H1 (cell line): ENCODE results near the gene CCL22. TPM values are rescaled to one million over a fixed set of nuclear protein-coding genes. Genes with fewer than 3 reads are reported as not detected.

Source experiments
- CTCF ChIA-PET: fragments of 300-600 bp; sonication (Branson Sonifier 250); formaldehyde crosslinking; loops from one replicate; lab custom pipeline; 2021; ENCODE audit not compliant: partially characterized antibody; lab: Charles Lee
- POLR2A ChIA-PET: fragments of 300-600 bp; sonication (Branson Sonifier 250); formaldehyde crosslinking; loops from one replicate; lab custom pipeline; 2021; ENCODE audit warnings: inconsistent platforms; ENCODE audit not compliant: partially characterized antibody; lab: Charles Lee
- DNase-seq, 2 experiments: peaks; one replicate each; pipeline versions ENCODE4 v3.0.0 to v3.0.0-alpha.2; 2010 to 2022; ENCODE audit warnings: low spot score in 2 of 2, low read depth in 1 of 2, mixed read lengths in 1 of 2
- FAIRE-seq: peaks from 2 replicates; lab custom pipeline; 2011; peaks lifted over from hg19 to GRCh38; lab: Jason Lieb, UNC
- H2AFZ ChIP-seq: 2 replicates; pipeline ENCODE4 v1.8.1; 2012; ENCODE audit warnings: low read length, inconsistent platforms
- H2AK5ac ChIP-seq: 2 replicates; pipeline ENCODE4 v1.6.1; 2013; ENCODE audit warnings: low read depth, low read length
- H2BK120ac ChIP-seq: replicated peaks from 2 replicates; pipeline ENCODE3; 2013; ENCODE audit warnings: low read depth, low read length, inconsistent platforms
- H2BK12ac ChIP-seq: 2 replicates; pipeline ENCODE4 v1.6.1; 2013; ENCODE audit warnings: low read depth, low read length
- H2BK15ac ChIP-seq: 2 replicates; pipeline ENCODE4 v1.6.1; 2013; ENCODE audit warnings: low read length
- H2BK20ac ChIP-seq: 2 replicates; pipeline ENCODE4 v1.6.1; 2013; ENCODE audit warnings: low read length
- H2BK5ac ChIP-seq: 2 replicates; pipeline ENCODE4 v1.6.1; 2013; ENCODE audit warnings: low read depth, low read length
- H3K14ac ChIP-seq: 2 replicates; pipeline ENCODE4 v1.6.1; 2013; ENCODE audit warnings: inconsistent platforms; ENCODE audit not compliant: insufficient read length
- H3K18ac ChIP-seq: 2 replicates; pipeline ENCODE4 v1.6.1; 2013; ENCODE audit warnings: low read length; ENCODE audit errors: extremely low read depth
- H3K23ac ChIP-seq: 2 replicates; pipeline ENCODE4 v1.6.1; 2013; ENCODE audit warnings: inconsistent platforms; ENCODE audit not compliant: insufficient read length
- H3K23me2 ChIP-seq: 2 replicates; pipeline ENCODE4 v1.6.1; 2013; ENCODE audit warnings: low read depth, low read length
- H3K27ac ChIP-seq: 2 replicates; pipeline ENCODE4 v1.6.1; 2011; ENCODE audit warnings: low read depth, low read length, inconsistent platforms
- H3K27me3 ChIP-seq, 4 experiments: replicated peaks in 1 of 4; 1 replicate in 1 of 4; 2 replicates in 3 of 4; pipeline versions ENCODE4 v1.6.1 to v1.8.1; 2011 to 2013; ENCODE audit warnings: low read length in 3 of 4, mild to moderate bottlenecking in 3 of 4, inconsistent platforms in 2 of 4, mixed read lengths in 2 of 4, moderate library complexity in 1 of 4; ENCODE audit not compliant: control insufficient read depth in 3 of 4, insufficient read depth in 3 of 4; ENCODE audit errors: extremely low read depth in 1 of 4
- H3K36me3 ChIP-seq, 4 experiments: 2 replicates each; pipeline versions ENCODE4 v1.6.1 to v1.8.1; 2011 to 2013; ENCODE audit warnings: mild to moderate bottlenecking in 4 of 4, low read length in 3 of 4, moderate library complexity in 2 of 4, control low read depth in 1 of 4, inconsistent platforms in 1 of 4; ENCODE audit not compliant: insufficient read depth in 4 of 4, control insufficient read depth in 2 of 4
- H3K4ac ChIP-seq: replicated peaks from 2 replicates; pipeline ENCODE3; 2013; ENCODE audit warnings: low read length, low read depth, mixed read lengths, inconsistent platforms; ENCODE audit not compliant: insufficient read length
- H3K4me1 ChIP-seq, 4 experiments: replicated peaks in 1 of 4; 1 replicate in 1 of 4; 2 replicates in 3 of 4; pipeline versions ENCODE4 v1.6.1 to v1.8.1; 2011 to 2013; ENCODE audit warnings: low read length in 3 of 4, inconsistent platforms in 2 of 4, mixed read lengths in 1 of 4; ENCODE audit not compliant: insufficient read depth in 4 of 4, control insufficient read depth in 3 of 4
- H3K4me2 ChIP-seq, 2 experiments: 2 replicates each; pipeline versions ENCODE4 v1.6.1 to v1.8.1; 2011 to 2013; ENCODE audit warnings: low read depth in 2 of 2, low read length in 2 of 2, control low read depth in 1 of 2, inconsistent platforms in 1 of 2, mild to moderate bottlenecking in 1 of 2; ENCODE audit not compliant: insufficient read depth in 1 of 2
- H3K4me3 ChIP-seq, 4 experiments: fragments of 200-600, 300-600 bp in 1 of 4; sonication (generic), shearing (Covaris generic), sonication (Bioruptor Twin) in 1 of 4; 2 replicates each; pipeline versions ENCODE4 v1.5.1 to v1.8.1; 2011 to 2016; ENCODE audit warnings: low read length in 4 of 4, low read depth in 3 of 4, control low read depth in 2 of 4, inconsistent platforms in 2 of 4, mild to moderate bottlenecking in 2 of 4, mixed read lengths in 1 of 4, moderate library complexity in 1 of 4; ENCODE audit not compliant: insufficient read depth in 2 of 4; ENCODE audit errors: extremely low read depth in 1 of 4
- H3K56ac ChIP-seq: replicated peaks from 2 replicates; pipeline ENCODE3; 2013; ENCODE audit warnings: low read depth, mild to moderate bottlenecking, mixed read lengths, low read length, inconsistent platforms; ENCODE audit not compliant: insufficient read length
- H3K79me1 ChIP-seq: 2 replicates; pipeline ENCODE4 v1.6.1; 2013; ENCODE audit warnings: low read depth, low read length, control low read depth
- H3K79me2 ChIP-seq, 2 experiments: 2 replicates each; pipeline versions ENCODE4 v1.6.1 to v1.8.1; 2012 to 2013; ENCODE audit warnings: low read length in 2 of 2, mild to moderate bottlenecking in 2 of 2, inconsistent platforms in 1 of 2; ENCODE audit not compliant: insufficient read depth in 2 of 2, control insufficient read depth in 1 of 2
- H3K9ac ChIP-seq, 4 experiments: replicated peaks in 1 of 4; 1 replicate in 1 of 4; 2 replicates in 3 of 4; pipeline versions ENCODE4 v1.6.1 to v1.8.1; 2011 to 2013; ENCODE audit warnings: low read depth in 3 of 4, low read length in 3 of 4, control low read depth in 2 of 4, mild to moderate bottlenecking in 2 of 4, moderate library complexity in 2 of 4, inconsistent platforms in 1 of 4; ENCODE audit errors: extremely low read depth in 1 of 4
- H3K9me3 ChIP-seq, 2 experiments: 2 replicates each; pipeline versions ENCODE4 v1.6.1 to v1.8.1; 2012 to 2013; ENCODE audit warnings: mild to moderate bottlenecking in 2 of 2, moderate library complexity in 2 of 2, control low read depth in 1 of 2, inconsistent platforms in 1 of 2, low read depth in 1 of 2, low read length in 1 of 2, mixed read lengths in 1 of 2; ENCODE audit not compliant: insufficient read depth in 2 of 2
- H4K20me1 ChIP-seq, 2 experiments: replicated peaks in 1 of 2; 2 replicates each; pipeline versions ENCODE3 to v1.8.1; 2011 to 2013; ENCODE audit warnings: inconsistent platforms in 2 of 2, low read length in 2 of 2, mild to moderate bottlenecking in 1 of 2; ENCODE audit not compliant: insufficient read depth in 2 of 2, control insufficient read depth in 1 of 2
- H4K5ac ChIP-seq: 2 replicates; pipeline ENCODE4 v1.6.1; 2013; ENCODE audit warnings: low read length, low read depth, mixed read lengths, inconsistent platforms; ENCODE audit not compliant: insufficient read length
- H4K8ac ChIP-seq: 2 replicates; pipeline ENCODE4 v1.8.0; 2013; ENCODE audit warnings: mild to moderate bottlenecking, moderate library complexity, low read length, inconsistent platforms; ENCODE audit not compliant: insufficient read depth; ENCODE audit errors: extremely low read depth
- H4K91ac ChIP-seq: replicated peaks from 2 replicates; pipeline ENCODE3; 2013; ENCODE audit warnings: low read length, mixed read lengths, inconsistent platforms; ENCODE audit not compliant: insufficient read length
- ASH2L ChIP-seq: fragments of 200-600, 300-600 bp; sonication (generic); IDR thresholded peaks from one replicate; pipeline ENCODE4 v1.7.1; 2017; ENCODE audit warnings: low read length
- ATF3 ChIP-seq: IDR thresholded peaks from 2 replicates; pipeline ENCODE4 v1.6.1; 2011; ENCODE audit warnings: low read depth, mild to moderate bottlenecking, low read length; ENCODE audit not compliant: insufficient read depth
- CEBPB ChIP-seq: IDR thresholded peaks from 2 replicates; pipeline ENCODE4 v1.6.1; 2012; ENCODE audit warnings: low read depth, low read length
- CTBP2 ChIP-seq: IDR thresholded peaks from 2 replicates; pipeline ENCODE4 v1.7.0; 2011; ENCODE audit warnings: borderline replicate concordance, mild to moderate bottlenecking, moderate library complexity, mixed read lengths, low read length; ENCODE audit not compliant: insufficient read depth, insufficient read length
- POLR2A ChIP-seq, 2 experiments: IDR thresholded peaks; 1 replicate in 1 of 2; 2 replicates in 1 of 2; pipeline ENCODE4 v1.6.1; 2011; ENCODE audit warnings: low read depth in 2 of 2, low read length in 2 of 2, mild to moderate bottlenecking in 2 of 2; ENCODE audit errors: control extremely low read depth in 1 of 2
- POLR2AphosphoS5 ChIP-seq: IDR thresholded peaks from 2 replicates; pipeline ENCODE4 v1.6.1; 2011; ENCODE audit warnings: low read depth, low read length
- RBBP5 ChIP-seq: IDR thresholded peaks from 2 replicates; pipeline ENCODE4 v1.7.1; 2012; ENCODE audit warnings: low read depth, mild to moderate bottlenecking, inconsistent platforms, low read length, moderate library complexity, borderline replicate concordance
- TAF1 ChIP-seq: IDR thresholded peaks from 2 replicates; pipeline ENCODE4 v1.6.1; 2011; ENCODE audit warnings: mild to moderate bottlenecking, low read depth, low read length
- WGBS, 2 experiments: shearing (Covaris generic) in 1 of 2; methylation state at CpG; one replicate each; pipeline versions ENCODE4 v1.1.6 to v1.1.7; 2013 to 2015; ENCODE audit warnings: low lambda C conversion rate in 2 of 2, mixed read lengths in 2 of 2, inconsistent platforms in 1 of 2, low coverage in 1 of 2, missing lambda C conversion rate in 1 of 2; ENCODE audit not compliant: insufficient replicate concordance in 2 of 2, insufficient coverage in 1 of 2, insufficient read length in 1 of 2; ENCODE audit errors: extremely low coverage in 1 of 2, missing lambda C conversion rate in 1 of 2; 5-methylcytosine and 5-hydroxymethylcytosine counted together
- polyA plus RNA-seq, 7 experiments: library from polyadenylated mRNA; depleted of rRNA in 3 of 7; stranded (reverse) in 5 of 7; unstranded in 2 of 7; fragments of >200 nt in 5 of 7; fragments of 200-250 nt in 2 of 7; gene quantifications; 1 replicate in 5 of 7; 2 replicates in 1 of 7; 4 replicates in 1 of 7; pipeline versions ENCODE4 v1.2.1 to v1.2.3, GENCODE V29; 2011 to 2013; ENCODE audit warnings: missing spikeins in 2 of 7, mixed read lengths in 2 of 7
- total RNA-seq: library from RNA; stranded (reverse); fragmentation: NEBNext Ultra II Directional; extraction: Animal tissue kit (Norgen Biotek cat#: 25700); gene quantifications from 2 replicates; pipeline ENCODE4 v1.2.1, GENCODE V29; 2021

CCL22 gene
- total and polyA plus RNA-seq, 2 of the 8 experiments (the other 6 are each of a cell fraction or from before 2014, with no cell fraction given) = not detected

- Histone ChIP-seq H3K4me2 (no peak overlapping the region), H3K9ac (no peak overlapping the region), H2BK120ac (no peak overlapping the region), H3K9me3 (no peaks in the 10 kb centered on the region), H2BK20ac (no peak overlapping the region), H3K23ac (no peak overlapping the region), H3K79me2 (no peaks in the 10 kb centered on the region), H3K23me2 (peaks cover 6% of the 10 kb centered on the region), H3K4me3 (no peak overlapping the region), H3K56ac (no peak overlapping the region), H3K27ac (no peak overlapping the region), H4K91ac (no peak overlapping the region), H3K14ac (no peak overlapping the region), H2BK15ac (no peak overlapping the region), H4K5ac (no peak overlapping the region), H3K27me3 (no peaks in the 10 kb centered on the region; a peak in 1 of 7 replicates), H3K4me1 (peaks cover 0 to 2% (median 1%) of the 10 kb centered on the region in 4 experiments; a peak in 1 of 7 replicates), H4K8ac (peak overlapping the region; percentile 17; the same call in 1 of the 2 replicates), H3K18ac (no peak overlapping the region; the same call in 1 of the 2 replicates), H4K20me1 (peaks cover 0 to 8% of the 10 kb centered on the region in 2 experiments), H2BK12ac (no peak overlapping the region), H3K36me3 (no peaks in the 10 kb centered on the region), H3K79me1 (no peaks in the 10 kb centered on the region), H2BK5ac (no peak overlapping the region), H3K4ac (peak overlapping the region; percentile 36), H2AK5ac (no peak overlapping the region), H2AFZ (peak overlapping the region; percentile 99)
- DNase-seq = no peak
- CTCF ChIA-PET = interaction anchor here (0.7 to 2.4 kb wide), 6 partner anchors 10 to 86 kb away, joined by 3 to 15 read pairs (median 4); partner anchors contain the start of gene CX3CL1
- no peak for FAIRE-seq
- 81% methylated on average over 3 of the region's 5 CpGs; no CpG with 5 or more reads in 1 of the 2 experiments for WGBS, 2 experiments
- no peak for TF ChIP-seq TAF1
- TF ChIP-seq POLR2A (IDR thresholded peaks at IDR 0.05; ENCODE audit: control extremely low read depth in 1 of 2, low read depth in 2 of 2, low read length in 2 of 2) = no peak
- TF ChIP-seq ASH2L = no peak
- no peak for TF ChIP-seq CTBP2
- no peak for TF ChIP-seq RBBP5
- TF ChIP-seq CEBPB = no peak
- no peak for TF ChIP-seq POLR2AphosphoS5
- TF ChIP-seq ATF3 = no peak
- POLR2A ChIA-PET = interaction anchor here (1.5 kb wide), 1 partner anchor 9 kb away, joined by 5 read pairs; no protein-coding TSS in a partner anchor
Observed at GRCh38 chr16:57386381-57386951, 27.9 kb downstream of the CCL22 start.
